ENCODE results near the gene GAD2. TPM values are rescaled to one million over a fixed set of nuclear protein-coding genes. Genes with fewer than 3 reads are reported as not detected.

Gene GAD2
- total RNA-seq, 6 donors from 2014 or later = not detected

DNA sequence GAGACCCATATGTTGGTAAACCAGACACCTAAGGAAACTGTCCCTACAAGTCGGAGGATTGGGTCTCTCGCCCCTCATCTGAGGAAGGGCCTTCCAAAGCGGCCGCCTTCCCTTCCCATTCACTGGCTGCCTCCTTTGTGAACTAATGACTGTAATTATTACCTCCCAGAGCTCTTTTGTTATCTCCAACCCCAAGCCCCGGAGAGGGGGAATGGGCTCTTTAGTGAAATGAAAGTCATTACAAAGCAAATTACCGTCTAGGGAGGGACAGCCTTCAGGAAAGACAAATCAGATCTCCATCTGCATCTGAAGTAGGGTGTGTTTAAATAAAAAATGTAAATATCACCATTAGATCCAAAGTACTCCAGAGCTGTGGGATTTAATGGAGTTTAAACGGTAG lies 2.6 kb upstream of the GAD2 start:
- H3K4me3 ChIP-seq = no peak overlapping the region
- H3K27ac ChIP-seq = no peak overlapping the region
- peaks cover 0 to 54% (median 32%) of the 10 kb centered on the region in 4 donors for H3K27me3 ChIP-seq
- no peak for ATAC-seq (ENCODE audit: low FRiP score in 2 of 2)
- H3K36me3 ChIP-seq = no peaks in the 10 kb centered on the region
- TF ChIP-seq, protein P1, sequence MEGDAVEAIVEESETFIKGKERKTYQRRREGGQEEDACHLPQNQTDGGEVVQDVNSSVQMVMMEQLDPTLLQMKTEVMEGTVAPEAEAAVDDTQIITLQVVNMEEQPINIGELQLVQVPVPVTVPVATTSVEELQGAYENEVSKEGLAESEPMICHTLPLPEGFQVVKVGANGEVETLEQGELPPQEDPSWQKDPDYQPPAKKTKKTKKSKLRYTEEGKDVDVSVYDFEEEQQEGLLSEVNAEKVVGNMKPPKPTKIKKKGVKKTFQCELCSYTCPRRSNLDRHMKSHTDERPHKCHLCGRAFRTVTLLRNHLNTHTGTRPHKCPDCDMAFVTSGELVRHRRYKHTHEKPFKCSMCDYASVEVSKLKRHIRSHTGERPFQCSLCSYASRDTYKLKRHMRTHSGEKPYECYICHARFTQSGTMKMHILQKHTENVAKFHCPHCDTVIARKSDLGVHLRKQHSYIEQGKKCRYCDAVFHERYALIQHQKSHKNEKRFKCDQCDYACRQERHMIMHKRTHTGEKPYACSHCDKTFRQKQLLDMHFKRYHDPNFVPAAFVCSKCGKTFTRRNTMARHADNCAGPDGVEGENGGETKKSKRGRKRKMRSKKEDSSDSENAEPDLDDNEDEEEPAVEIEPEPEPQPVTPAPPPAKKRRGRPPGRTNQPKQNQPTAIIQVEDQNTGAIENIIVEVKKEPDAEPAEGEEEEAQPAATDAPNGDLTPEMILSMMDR (IDR thresholded peaks at IDR 0.05) = no peak
- TF ChIP-seq EP300 (IDR thresholded peaks at IDR 0.05) = no peak
- no peak for TF ChIP-seq POLR2A (IDR thresholded peaks at IDR 0.05)
- TF ChIP-seq POLR2AphosphoS5 (IDR thresholded peaks at IDR 0.05) = no peak
- 9% methylated on average over 7 of the region's 7 CpGs for WGBS, 2 donors
- no peaks in the 10 kb centered on the region for H3K9me3 ChIP-seq
- DNase-seq = no peak
- H3K4me1 ChIP-seq = peaks cover 4 to 40% (median 22%) of the 10 kb centered on the region in 4 donors

- DNase-seq (peak in 1 of 2 donors; percentile 50), ATAC-seq (ENCODE audit: low FRiP score in 2 of 2) (no peak)
- Histone ChIP-seq H3K9me3 (no peaks in the 10 kb centered on the region), H3K4me1 (peaks cover 4 to 40% (median 22%) of the 10 kb centered on the region in 4 donors), H3K36me3 (no peaks in the 10 kb centered on the region), H3K4me3 (no peak overlapping the region), H3K27me3 (peaks cover 0 to 55% (median 34%) of the 10 kb centered on the region in 4 donors), H3K27ac (no peak overlapping the region)
- TF ChIP-seq POLR2A (IDR thresholded peaks at IDR 0.05) (no peak), POLR2AphosphoS5 (IDR thresholded peaks at IDR 0.05) (no peak), EP300 (IDR thresholded peaks at IDR 0.05) (no peak)
- TF ChIP-seq, protein P1 (IDR thresholded peaks at IDR 0.05) = no peak
- 5 to 9% methylated on average over 16 to 33 of the region's 34 CpGs for WGBS, 2 donors
These were observed 1.8 kb upstream of the GAD2 start for GRCh38 chr10:26214551-26215395.

GRCh38 chr10:26215396-26215934 lies 1.1 kb upstream of the GAD2 start:
- DNase-seq (peak in 1 of 2 donors; percentile 45), ATAC-seq (ENCODE audit: low FRiP score in 2 of 2) (peak in 1 of 2 donors; percentile 7)
- peaks cover 0 to 57% (median 34%) of the 10 kb centered on the region in 4 donors for H3K27me3 ChIP-seq
- TF ChIP-seq EP300 (IDR thresholded peaks at IDR 0.05) (no peak), POLR2A (IDR thresholded peaks at IDR 0.05) (no peak), POLR2AphosphoS5 (IDR thresholded peaks at IDR 0.05) (no peak)
- TF ChIP-seq, protein P1 (IDR thresholded peaks at IDR 0.05) = no peak
- H3K4me3 ChIP-seq = peak overlapping the region in 1 of 4 donors; percentile 17
- no peaks in the 10 kb centered on the region for H3K36me3 ChIP-seq
- WGBS, 2 donors = 3 to 5% methylated on average over 31 of the region's 31 CpGs
- no peak overlapping the region for H3K27ac ChIP-seq
- no peaks in the 10 kb centered on the region for H3K9me3 ChIP-seq
- H3K4me1 ChIP-seq = peaks cover 4 to 40% (median 22%) of the 10 kb centered on the region in 4 donors

DNA sequence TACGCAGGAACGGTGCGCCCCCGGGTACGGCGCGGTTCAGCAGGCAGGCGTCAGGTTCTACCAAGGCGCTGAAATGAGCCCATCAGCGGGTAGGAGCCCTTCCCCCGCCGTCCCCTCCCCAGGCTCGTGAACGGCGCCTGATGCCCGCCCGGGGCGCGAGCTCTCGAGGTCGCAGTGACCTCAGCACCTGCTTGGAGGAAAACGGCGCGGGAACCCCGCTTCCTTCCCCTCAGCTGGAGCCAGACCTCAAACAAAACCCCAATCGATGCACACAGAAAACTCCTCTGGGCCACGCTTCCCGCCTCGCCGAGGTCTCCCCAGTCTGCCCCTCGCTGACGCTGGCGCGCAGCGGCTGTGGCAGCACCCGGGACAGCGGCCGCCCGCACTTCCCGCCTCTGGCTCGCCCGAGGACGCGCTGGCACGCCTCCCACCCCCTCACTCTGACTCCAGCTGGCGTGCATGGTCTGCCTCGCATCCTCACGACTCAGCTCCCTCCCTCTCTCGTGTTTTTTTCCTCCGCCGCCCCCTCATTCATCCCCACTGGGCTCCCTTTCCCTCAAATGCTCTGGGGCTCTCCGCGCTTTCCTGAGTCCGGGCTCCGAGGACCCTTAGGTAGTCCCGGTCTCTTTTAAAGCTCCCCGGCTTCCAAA lies 514 bp upstream of the GAD2 start:
- H3K36me3 ChIP-seq = no peaks in the 10 kb centered on the region
- no peak for TF ChIP-seq EP300 (IDR thresholded peaks at IDR 0.05)
- no peak for TF ChIP-seq POLR2AphosphoS5 (IDR thresholded peaks at IDR 0.05)
- TF ChIP-seq, protein P1 (IDR thresholded peaks at IDR 0.05) = no peak
- no peak for TF ChIP-seq POLR2A (IDR thresholded peaks at IDR 0.05)
- peaks cover 4 to 40% (median 22%) of the 10 kb centered on the region in 4 donors for H3K4me1 ChIP-seq
- no peaks in the 10 kb centered on the region for H3K9me3 ChIP-seq
- peak overlapping the region in 1 of 4 donors; percentile 17 for H3K4me3 ChIP-seq
- H3K27me3 ChIP-seq = peaks cover 0 to 57% (median 34%) of the 10 kb centered on the region in 4 donors
- no peak overlapping the region for H3K27ac ChIP-seq
- ATAC-seq (ENCODE audit: low FRiP score in 2 of 2) (peak; percentile 49 to 71), DNase-seq (peak in 1 of 2 donors; percentile 82)
- 1 to 3% methylated on average over 45 to 50 of the region's 57 CpGs for WGBS, 2 donors
